Coronary artery (tissue), 2 donors: ENCODE measurements around the gene DHX15.

Experiments
- DNase-seq: peaks from one replicate; pipeline ENCODE4 v3.0.0-alpha.2; 2017; ENCODE audit warnings: low spot score
- H3K27ac ChIP-seq, 2 donors: fragments of 200-600 bp; sonication (generic); one replicate each; pipeline ENCODE4 v1.5.1; 2016 to 2019
- H3K4me3 ChIP-seq: fragments of 200-600 bp; sonication (generic); 2 replicates; pipeline ENCODE4 v1.5.1; 2016; ENCODE audit warnings: mild to moderate bottlenecking, moderate library complexity
- CTCF ChIP-seq: fragments of 200-600 bp; sonication (generic); IDR thresholded peaks from one replicate; pipeline ENCODE4 v1.5.1; 2019; ENCODE audit warnings: antibody characterized with exemption

DHX15 gene

GRCh38 chr4:24495388-24495787 lies 89.0 kb downstream of the DHX15 start:
- Histone ChIP-seq H3K27ac (no peak overlapping the region), H3K4me3 (no peak overlapping the region)
- no peak for TF ChIP-seq CTCF
- no peak for DNase-seq

- no peak for TF ChIP-seq CTCF
- H3K27ac ChIP-seq: no peak overlapping the region
- no peak overlapping the region for H3K4me3 ChIP-seq
- DNase-seq: no peak
Measured at GRCh38 chr4:24489870-24490269, 94.5 kb downstream of the DHX15 start.

GRCh38 chr4:24488399-24489164 lies 95.8 kb downstream of the DHX15 start:
- Histone ChIP-seq H3K4me3 (no peak overlapping the region), H3K27ac (no peak overlapping the region)
- TF ChIP-seq CTCF: peak; percentile 72
- DNase-seq: no peak

GRCh38 chr4:24482871-24483270 lies 101.5 kb downstream of the DHX15 start:
- Histone ChIP-seq H3K4me3 (no peak overlapping the region), H3K27ac (no peak overlapping the region)
- no peak for DNase-seq
- TF ChIP-seq CTCF: no peak

DNA sequence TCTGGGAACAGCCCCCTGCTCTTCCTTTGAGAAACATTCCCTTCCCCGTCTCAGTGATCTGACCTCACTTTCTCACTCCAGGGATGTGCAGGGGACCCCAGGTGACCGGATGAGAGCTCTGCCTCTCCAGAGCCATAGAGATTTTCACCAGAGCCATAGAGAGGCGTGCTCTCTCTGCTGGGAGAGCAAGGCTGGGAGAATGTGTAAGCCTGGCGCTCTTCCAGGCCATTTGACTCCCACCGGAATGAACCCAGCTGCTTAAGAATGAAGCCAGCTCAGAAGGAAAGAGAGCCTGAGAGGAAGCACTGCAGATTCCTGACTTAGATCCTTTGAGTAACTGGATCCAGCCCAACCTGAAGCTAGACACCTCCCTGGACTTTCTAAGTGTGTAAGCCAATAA lies 106.4 kb downstream of the DHX15 start:
- DNase-seq: no peak
- H3K27ac ChIP-seq: no peak overlapping the region
- no peak for TF ChIP-seq CTCF

More for the DNA sequence above, 106.4 kb downstream of the DHX15 start:
- H3K4me3 ChIP-seq: no peak overlapping the region
